HG03469 (cell line): ENCODE results near the gene RAC3.

Experiments
- ATAC-seq: cut with Tn5 transposase; IDR thresholded peaks from one replicate; pipeline ENCODE4 v1.9.1; 2021; ENCODE audit warnings: mild to moderate bottlenecking, moderate library complexity, moderate number of reproducible peaks; ENCODE audit not compliant: unreplicated experiment

RAC3 gene

GRCh38 chr17:82022310-82022980 lies 9.0 kb upstream of the RAC3 start, which contains the start of gene CENPX:
CENPX (minus strand) TSS chr17:82022878; CDS start chr17:82022861, 17 bp downstream.
- ATAC-seq: no peak

- peak; percentile 73 for ATAC-seq
These were observed 8.5 kb upstream of the RAC3 start, which contains the start of gene LRRC45 for GRCh38 chr17:82022981-82023446. LRRC45 (plus strand) TSS chr17:82023305; CDS start chr17:82023644, 339 bp downstream.

- ATAC-seq: no peak
These were observed 7.8 kb upstream of the RAC3 start for GRCh38 chr17:82023447-82024241.

- no peak for ATAC-seq
These were observed 6.6 kb upstream of the RAC3 start for GRCh38 chr17:82024859-82025258.

GRCh38 chr17:82025401-82026107 lies 5.9 kb upstream of the RAC3 start:
- no peak for ATAC-seq

GRCh38 chr17:82028246-82028645 lies 3.2 kb upstream of the RAC3 start:
- ATAC-seq: no peak

- no peak for ATAC-seq
These were observed 2.5 kb upstream of the RAC3 start for GRCh38 chr17:82028966-82029365.

GRCh38 chr17:82029391-82029790 lies 2.1 kb upstream of the RAC3 start:
- no peak for ATAC-seq

- no peak for ATAC-seq
These were observed 1.4 kb upstream of the RAC3 start for GRCh38 chr17:82029990-82030469.

GRCh38 chr17:82030470-82031302 lies 792 bp upstream of the RAC3 start:
- ATAC-seq: no peak

GRCh38 chr17:82031885-82032627 lies 578 bp downstream of the RAC3 start:
- no peak for ATAC-seq

- ATAC-seq: no peak
These were observed 2.0 kb downstream of the RAC3 start for GRCh38 chr17:82033359-82034085.

GRCh38 chr17:82034371-82035011 lies 3.0 kb downstream of the RAC3 start:
- ATAC-seq: no peak

GRCh38 chr17:82035488-82035887 lies 4.0 kb downstream of the RAC3 start:
- no peak for ATAC-seq

GRCh38 chr17:82035956-82036633 lies 4.6 kb downstream of the RAC3 start:
- no peak for ATAC-seq

GRCh38 chr17:82036634-82037091 lies 5.2 kb downstream of the RAC3 start:
- ATAC-seq: no peak

- ATAC-seq: peak; percentile 60
These were observed 5.8 kb downstream of the RAC3 start, which contains the start of gene DCXR for GRCh38 chr17:82037092-82037888. DCXR (minus strand) TSS chr17:82037697; CDS start chr17:82037682, 15 bp downstream.
